Mesenchymal stem cell (in vitro differentiated cells and primary cell): ENCODE results near the gene SUPT20HL1.
A peak's percentile ranks its signal among the peaks of the same experiment; 100 is the strongest.

ENCODE experiments used
- DNase-seq: peaks from one replicate; pipeline ENCODE4 v3.0.0-alpha.2; 2013
- H2AFZ ChIP-seq: one replicate; pipeline ENCODE4 v1.6.1; 2013; ENCODE audit warnings: low read depth, mild to moderate bottlenecking, control low read depth, inconsistent platforms, low read length, moderate library complexity
- H2AK5ac ChIP-seq: 2 replicates; pipeline ENCODE4 v1.6.1; 2013; ENCODE audit warnings: low read length, moderate library complexity, mild to moderate bottlenecking, inconsistent platforms; ENCODE audit not compliant: severe bottlenecking
- H2BK120ac ChIP-seq: one replicate; pipeline ENCODE4 v1.6.1; 2013; ENCODE audit warnings: low read depth, mild to moderate bottlenecking, inconsistent platforms, low read length, moderate library complexity
- H2BK12ac ChIP-seq, 2 experiments: one replicate each; pipeline ENCODE4 v1.6.1; 2013; ENCODE audit warnings: inconsistent platforms in 2 of 2, low read length in 2 of 2, mild to moderate bottlenecking in 2 of 2, moderate library complexity in 2 of 2, control low read depth in 1 of 2
- H2BK15ac ChIP-seq: one replicate; pipeline ENCODE4 v1.6.1; 2013; ENCODE audit warnings: mild to moderate bottlenecking, low read depth, inconsistent platforms; ENCODE audit not compliant: poor library complexity, severe bottlenecking
- H2BK5ac ChIP-seq: 2 replicates; pipeline ENCODE4 v1.6.1; 2013; ENCODE audit warnings: low read depth, mild to moderate bottlenecking, low read length, control low read depth, inconsistent platforms; ENCODE audit not compliant: poor library complexity, severe bottlenecking
- H3K14ac ChIP-seq, 2 experiments: one replicate each; pipeline ENCODE4 v1.6.1; 2013; ENCODE audit warnings: inconsistent platforms in 2 of 2, low read length in 2 of 2, control low read depth in 1 of 2, mild to moderate bottlenecking in 1 of 2, moderate library complexity in 1 of 2
- H3K18ac ChIP-seq, 2 experiments: one replicate each; pipeline ENCODE4 v1.6.1; 2013; ENCODE audit warnings: inconsistent platforms in 2 of 2, low read length in 2 of 2, control low read depth in 1 of 2, low read depth in 1 of 2, mild to moderate bottlenecking in 1 of 2
- H3K23ac ChIP-seq, 2 experiments: one replicate each; pipeline ENCODE4 v1.6.1; 2013; ENCODE audit warnings: inconsistent platforms in 2 of 2, low read length in 2 of 2, mild to moderate bottlenecking in 2 of 2, moderate library complexity in 2 of 2, control low read depth in 1 of 2
- H3K27ac ChIP-seq: 2 replicates; pipeline ENCODE4 v1.5.1; 2013; ENCODE audit warnings: mild to moderate bottlenecking, moderate library complexity, low read length, control low read depth, inconsistent platforms; ENCODE audit not compliant: poor library complexity, severe bottlenecking
- H3K27me3 ChIP-seq, 2 experiments: 2 replicates each; pipeline versions ENCODE4 v1.6.1 to v1.7.0; 2013; ENCODE audit warnings: low read length in 2 of 2, mild to moderate bottlenecking in 2 of 2, moderate library complexity in 2 of 2, control low read depth in 1 of 2, inconsistent platforms in 1 of 2; ENCODE audit not compliant: control insufficient read depth in 1 of 2, insufficient read depth in 1 of 2
- H3K36me3 ChIP-seq, 2 experiments: 2 replicates each; pipeline versions ENCODE4 v1.6.1 to v1.7.0; 2013; ENCODE audit warnings: low read length in 2 of 2, control low read depth in 1 of 2, inconsistent platforms in 1 of 2, low read depth in 1 of 2, mild to moderate bottlenecking in 1 of 2; ENCODE audit not compliant: insufficient read depth in 2 of 2, control insufficient read depth in 1 of 2
- H3K4ac ChIP-seq, 2 experiments: one replicate each; pipeline ENCODE4 v1.6.1; 2013; ENCODE audit warnings: inconsistent platforms in 2 of 2, low read length in 2 of 2, mild to moderate bottlenecking in 2 of 2, moderate library complexity in 2 of 2, control low read depth in 1 of 2, low read depth in 1 of 2
- H3K4me1 ChIP-seq: 2 replicates; pipeline ENCODE4 v1.6.1; 2013; ENCODE audit warnings: low read depth, low read length, control low read depth; ENCODE audit not compliant: control insufficient read depth, insufficient read depth
- H3K4me2 ChIP-seq: 2 replicates; pipeline ENCODE4 v1.6.1; 2013; ENCODE audit warnings: low read length, mild to moderate bottlenecking, inconsistent platforms; ENCODE audit not compliant: poor library complexity, severe bottlenecking
- H3K4me3 ChIP-seq, 2 experiments: 2 replicates each; pipeline versions ENCODE4 v1.5.1 to v1.7.0; 2013; ENCODE audit warnings: low read length in 2 of 2, mild to moderate bottlenecking in 2 of 2, control low read depth in 1 of 2, low read depth in 1 of 2; ENCODE audit not compliant: insufficient read depth in 1 of 2
- H3K79me1 ChIP-seq: replicated peaks from 2 replicates; pipeline ENCODE4 v1.6.1; 2013; ENCODE audit warnings: mild to moderate bottlenecking, control low read depth, low read length, inconsistent platforms; ENCODE audit not compliant: poor library complexity, severe bottlenecking
- H3K9ac ChIP-seq: 2 replicates; pipeline ENCODE4 v1.7.0; 2013; ENCODE audit warnings: mild to moderate bottlenecking, low read length, moderate library complexity
- H3K9me3 ChIP-seq: 2 replicates; pipeline ENCODE4 v1.7.0; 2013; ENCODE audit warnings: mild to moderate bottlenecking, low read length; ENCODE audit not compliant: control insufficient read depth
- H4K8ac ChIP-seq: one replicate; pipeline ENCODE4 v1.6.1; 2013; ENCODE audit warnings: inconsistent platforms, mild to moderate bottlenecking, low read length, moderate library complexity
- H4K91ac ChIP-seq: one replicate; pipeline ENCODE4 v1.6.1; 2013; ENCODE audit warnings: mild to moderate bottlenecking, low read length, inconsistent platforms
- WGBS: methylation state at CpG from one replicate; pipeline ENCODE4 v1.1.7; 2013; ENCODE audit warnings: mixed read lengths; 5-methylcytosine and 5-hydroxymethylcytosine counted together

Gene SUPT20HL1

DNA sequence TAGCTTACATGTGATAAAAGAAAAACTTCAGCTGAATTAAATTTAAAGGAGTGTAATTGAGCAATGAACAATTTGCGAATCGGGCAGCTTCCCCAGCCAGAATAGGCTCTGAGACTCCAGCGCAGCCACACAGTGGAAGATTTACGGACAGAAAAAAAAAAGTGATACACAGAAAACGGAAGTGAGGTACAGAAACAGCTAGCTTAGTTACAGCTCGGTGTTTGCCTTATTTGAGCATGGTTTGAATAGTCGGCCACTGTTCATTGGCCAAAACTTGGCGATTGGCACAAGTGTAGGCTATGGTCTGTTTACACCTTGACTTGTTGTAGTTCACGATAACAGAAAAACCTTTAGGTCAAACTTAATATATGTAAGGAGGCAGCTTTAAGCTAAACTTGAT lies 16.7 kb upstream of the SUPT20HL1 start:
- Histone ChIP-seq H3K9ac (no peak overlapping the region), H3K4me3 (no peak overlapping the region), H2AK5ac (no peak overlapping the region), H2BK120ac (no peak overlapping the region), H4K8ac (no peak overlapping the region), H3K18ac (no peak overlapping the region), H3K14ac (no peak overlapping the region), H3K23ac (no peak overlapping the region), H3K27me3 (peaks cover 0 to 8% of the 10 kb centered on the region in 2 experiments), H3K9me3 (no peaks in the 10 kb centered on the region), H2BK5ac (no peak overlapping the region), H2BK12ac (no peak overlapping the region), H3K4ac (no peak overlapping the region), H2BK15ac (no peak overlapping the region), H3K27ac (no peak overlapping the region), H3K4me1 (no peaks in the 10 kb centered on the region), H4K91ac (no peak overlapping the region), H2AFZ (no peak overlapping the region), H3K79me1 (no peaks in the 10 kb centered on the region), H3K4me2 (no peak overlapping the region), H3K36me3 (no peaks in the 10 kb centered on the region)
- no peak for DNase-seq
- 96% methylated on average over 6 of the region's 9 CpGs for WGBS

DNA sequence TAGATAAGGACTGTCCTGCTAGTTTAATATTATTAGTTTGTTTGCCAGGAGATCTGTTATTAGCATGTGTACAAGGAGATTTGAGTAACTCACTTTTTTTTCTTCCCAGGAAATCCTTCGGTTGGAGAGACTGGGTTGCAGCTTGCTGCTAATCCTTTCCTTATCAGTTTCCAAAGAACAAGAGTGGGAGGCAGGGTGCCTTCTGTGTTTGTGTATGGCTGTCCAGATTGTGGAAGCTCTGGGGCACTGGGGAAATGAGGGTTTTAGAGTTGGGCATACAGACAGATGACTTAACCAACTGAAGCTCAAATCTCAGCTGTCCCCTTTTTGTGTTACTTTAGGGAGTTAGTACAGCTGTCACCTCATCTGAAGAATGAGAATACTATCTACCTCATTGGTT lies 12.6 kb upstream of the SUPT20HL1 start:
- Histone ChIP-seq H3K18ac (no peak overlapping the region), H2BK12ac (no peak overlapping the region), H4K8ac (no peak overlapping the region), H2BK120ac (no peak overlapping the region), H3K14ac (no peak overlapping the region), H4K91ac (no peak overlapping the region), H3K4ac (no peak overlapping the region), H3K23ac (no peak overlapping the region), H2AK5ac (no peak overlapping the region), H3K4me3 (no peak overlapping the region), H3K36me3 (no peaks in the 10 kb centered on the region), H3K9ac (no peak overlapping the region), H3K27me3 (peaks cover 0 to 14% of the 10 kb centered on the region in 2 experiments), H3K4me1 (no peaks in the 10 kb centered on the region), H2BK15ac (no peak overlapping the region), H2AFZ (no peak overlapping the region), H3K4me2 (no peak overlapping the region), H3K79me1 (no peaks in the 10 kb centered on the region), H2BK5ac (no peak overlapping the region), H3K27ac (no peak overlapping the region), H3K9me3 (no peaks in the 10 kb centered on the region)
- 0% methylated on average over 1 of the region's 1 CpG for WGBS
- peak; percentile 12 for DNase-seq

GRCh38 chrX:24350217-24350616 lies 10.2 kb upstream of the SUPT20HL1 start:
- Histone ChIP-seq H3K27ac (no peak overlapping the region), H3K18ac (no peak overlapping the region), H3K36me3 (no peaks in the 10 kb centered on the region), H3K4me1 (no peaks in the 10 kb centered on the region), H3K23ac (no peak overlapping the region), H2BK5ac (no peak overlapping the region), H2BK12ac (no peak overlapping the region), H2AK5ac (no peak overlapping the region), H2BK120ac (no peak overlapping the region), H3K14ac (no peak overlapping the region), H4K91ac (no peak overlapping the region), H2AFZ (no peak overlapping the region), H3K4me3 (no peak overlapping the region), H4K8ac (no peak overlapping the region), H3K4ac (no peak overlapping the region), H2BK15ac (no peak overlapping the region), H3K27me3 (peaks cover 0 to 9% of the 10 kb centered on the region in 2 experiments), H3K9me3 (no peaks in the 10 kb centered on the region), H3K79me1 (no peaks in the 10 kb centered on the region), H3K9ac (no peak overlapping the region), H3K4me2 (no peak overlapping the region)
- WGBS, result 100% methylated on average over 2 of the region's 4 CpGs
- no peak for DNase-seq

GRCh38 chrX:24355095-24355494 lies 5.3 kb upstream of the SUPT20HL1 start:
- no peak overlapping the region for H2BK5ac ChIP-seq
- H3K9me3 ChIP-seq, result peaks cover 5% of the 10 kb centered on the region
- H2BK15ac ChIP-seq, result no peak overlapping the region
- H3K4me3 ChIP-seq, result no peak overlapping the region
- no peak overlapping the region for H2AFZ ChIP-seq
- no peak overlapping the region for H2BK120ac ChIP-seq
- DNase-seq, result no peak
- H3K36me3 ChIP-seq, result no peaks in the 10 kb centered on the region
- no peaks in the 10 kb centered on the region for H3K4me1 ChIP-seq
- H3K27me3 ChIP-seq, result peaks cover 0 to 3% of the 10 kb centered on the region in 2 experiments
- no peak overlapping the region for H2AK5ac ChIP-seq
- H3K4ac ChIP-seq, result no peak overlapping the region
- H3K79me1 ChIP-seq, result no peaks in the 10 kb centered on the region
- H4K8ac ChIP-seq, result no peak overlapping the region
- no peak overlapping the region for H3K14ac ChIP-seq
- no peak overlapping the region for H3K23ac ChIP-seq
- no peak overlapping the region for H2BK12ac ChIP-seq
- no peak overlapping the region for H3K4me2 ChIP-seq
- H3K27ac ChIP-seq, result no peak overlapping the region
- no peak overlapping the region for H3K18ac ChIP-seq
- WGBS, result 88% methylated on average over 7 of the region's 8 CpGs
- peak overlapping the region; percentile 44 for H3K9ac ChIP-seq
- no peak overlapping the region for H4K91ac ChIP-seq
